GM21717 (cell line): ENCODE data around the gene TMEM139.
"Not testable (repeated sequence)": the region's sequence is repeated elsewhere in the genome, so short reads cannot be mapped to it uniquely, and the experiment has no call there.

Source experiments
- ATAC-seq: cut with Tn5 transposase; IDR thresholded peaks from one replicate; pipeline ENCODE4 v1.9.1; 2021; ENCODE audit warnings: mild to moderate bottlenecking, moderate library complexity; ENCODE audit not compliant: unreplicated experiment

TMEM139 gene

GRCh38 chr7:143287935-143288826 is 3.4 kb downstream of the TMEM139 start, which contains the start of gene CASP2:
Gene CASP2 (plus strand): TSS chr7:143288351. CDS start chr7:143288456, 105 bp downstream.
- ATAC-seq: peak; percentile 88

- no peak for ATAC-seq
These were observed 4.1 kb downstream of the TMEM139 start for GRCh38 chr7:143288836-143289235.

GRCh38 chr7:143289421-143289820 is 4.7 kb downstream of the TMEM139 start:
- no peak for ATAC-seq

- not testable (repeated sequence) for ATAC-seq
These were observed 5.1 kb downstream of the TMEM139 start for GRCh38 chr7:143289888-143290287.

- ATAC-seq: no peak
These were observed 5.5 kb downstream of the TMEM139 start for GRCh38 chr7:143290293-143290692.

GRCh38 chr7:143292876-143293275 is 8.1 kb downstream of the TMEM139 start:
- ATAC-seq: no peak

- ATAC-seq: no peak
These were observed 11.1 kb downstream of the TMEM139 start for GRCh38 chr7:143295870-143296269.

GRCh38 chr7:143296686-143297085 is 11.9 kb downstream of the TMEM139 start:
- no peak for ATAC-seq

- no peak for ATAC-seq
These were observed 14.6 kb downstream of the TMEM139 start for GRCh38 chr7:143299346-143299745.

- ATAC-seq: peak; percentile 58
These were observed 15.1 kb downstream of the TMEM139 start for GRCh38 chr7:143299840-143300239.

GRCh38 chr7:143300959-143301935 is 16.5 kb downstream of the TMEM139 start:
- no peak for ATAC-seq

- ATAC-seq: no peak
These were observed 19.0 kb downstream of the TMEM139 start for GRCh38 chr7:143303733-143304132.

GRCh38 chr7:143304938-143305337 is 20.2 kb downstream of the TMEM139 start:
- no peak for ATAC-seq

GRCh38 chr7:143305423-143306070 is 20.8 kb downstream of the TMEM139 start:
- ATAC-seq: peak; percentile 72

GRCh38 chr7:143308632-143309031 is 23.9 kb downstream of the TMEM139 start:
- no peak for ATAC-seq

GRCh38 chr7:143314127-143314526 is 29.4 kb downstream of the TMEM139 start:
- no peak for ATAC-seq

GRCh38 chr7:143315776-143316175 is 31.0 kb downstream of the TMEM139 start, which contains the start of gene CLCN1:
Gene CLCN1 (plus strand): TSS chr7:143316111. CDS start chr7:143316213, 102 bp downstream.
- no peak for ATAC-seq

- ATAC-seq: no peak
These were observed 31.7 kb downstream of the TMEM139 start for GRCh38 chr7:143316492-143316891.

- no peak for ATAC-seq
These were observed 33.9 kb downstream of the TMEM139 start for GRCh38 chr7:143318661-143319060.

- no peak for ATAC-seq
These were observed 35.9 kb downstream of the TMEM139 start for GRCh38 chr7:143320620-143321019.

- no peak for ATAC-seq
These were observed 36.5 kb downstream of the TMEM139 start for GRCh38 chr7:143321242-143321641.
